NCI-H345 treated with DMSO at 0.1 percent for 48 hours (cell line): Measurements from ENCODE around the gene ELSPBP1.
"Not testable (repeated sequence)": the region's sequence is repeated elsewhere in the genome, so short reads cannot be mapped to it uniquely, and the experiment has no call there.

Experiments
- DNase-seq: peaks from one replicate; lab custom pipeline; 2025; ENCODE audit not compliant: unreplicated experiment; lab: John Stamatoyannopoulos, UW

The ELSPBP1 gene

DNA sequence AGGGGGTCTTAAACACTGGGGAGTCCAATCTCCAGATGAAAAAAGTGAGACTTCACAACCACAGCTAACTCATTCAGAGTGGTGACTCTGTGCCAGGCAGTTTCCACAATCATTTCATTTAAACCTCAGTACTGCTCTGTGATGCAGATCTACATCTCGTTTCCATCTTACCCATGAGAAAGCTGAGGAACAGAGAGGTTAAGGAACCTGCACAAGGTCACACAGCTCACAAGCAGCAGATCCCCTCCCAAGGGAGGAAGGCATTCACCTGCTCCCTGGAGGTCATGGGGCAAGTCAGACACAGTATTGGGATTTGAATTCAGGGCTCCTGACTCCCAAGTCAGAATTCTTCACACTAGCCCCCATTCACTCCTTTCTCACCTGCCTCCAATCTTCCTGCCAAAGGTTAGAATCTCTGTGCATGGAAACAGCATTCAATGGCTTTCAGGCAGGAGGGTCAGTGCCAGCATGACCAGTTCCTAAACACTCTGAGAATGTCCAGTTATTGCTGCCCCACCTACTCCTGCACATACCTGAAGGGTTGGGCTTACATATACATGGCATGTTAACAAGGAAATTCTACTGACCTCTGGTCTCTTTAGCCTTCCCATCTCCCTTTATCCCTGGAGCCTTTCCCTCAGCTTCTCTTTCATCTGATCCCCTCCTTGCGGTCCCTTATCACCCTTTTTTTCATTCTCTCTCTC lies 47.6 kb downstream of the ELSPBP1 start:
- DNase-seq, result no peak

DNA sequence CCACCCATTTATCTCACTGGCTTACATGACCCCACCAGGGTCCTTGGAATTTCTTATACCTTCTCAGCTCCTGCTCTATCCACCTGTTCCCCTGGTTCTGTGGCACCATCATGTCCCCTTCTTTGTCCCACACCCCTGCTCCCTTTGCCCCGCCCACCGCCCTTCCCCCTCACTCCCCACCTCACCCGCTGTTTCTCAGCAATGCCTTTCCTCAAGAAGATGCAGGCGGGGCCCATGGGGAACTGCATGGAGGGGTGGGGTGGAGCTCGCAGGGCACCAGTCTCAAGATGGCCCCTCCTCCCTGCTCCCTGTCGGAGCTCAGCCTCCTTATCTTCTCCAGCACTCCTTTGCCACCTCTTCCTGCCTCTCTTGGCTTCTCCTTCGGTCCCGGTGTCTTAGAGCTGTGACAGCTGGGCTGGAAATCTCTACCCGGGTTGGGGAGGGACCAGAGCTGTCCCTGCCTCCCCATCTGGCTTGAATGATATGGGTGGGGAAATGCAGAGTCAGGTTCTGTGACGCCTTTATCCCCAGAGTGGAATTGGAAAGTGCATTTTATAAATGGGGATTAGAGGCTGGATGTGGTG lies 49.3 kb downstream of the ELSPBP1 start, which contains the start of gene CABP5:
CABP5 (minus strand) TSS at position 405 of the 584 bp plus-strand sequence; CDS start at position 248, 157 bp downstream.
- no peak for DNase-seq

GRCh38 chr19:48044561-48044960 lies 50.1 kb downstream of the ELSPBP1 start:
- no peak for DNase-seq

DNA sequence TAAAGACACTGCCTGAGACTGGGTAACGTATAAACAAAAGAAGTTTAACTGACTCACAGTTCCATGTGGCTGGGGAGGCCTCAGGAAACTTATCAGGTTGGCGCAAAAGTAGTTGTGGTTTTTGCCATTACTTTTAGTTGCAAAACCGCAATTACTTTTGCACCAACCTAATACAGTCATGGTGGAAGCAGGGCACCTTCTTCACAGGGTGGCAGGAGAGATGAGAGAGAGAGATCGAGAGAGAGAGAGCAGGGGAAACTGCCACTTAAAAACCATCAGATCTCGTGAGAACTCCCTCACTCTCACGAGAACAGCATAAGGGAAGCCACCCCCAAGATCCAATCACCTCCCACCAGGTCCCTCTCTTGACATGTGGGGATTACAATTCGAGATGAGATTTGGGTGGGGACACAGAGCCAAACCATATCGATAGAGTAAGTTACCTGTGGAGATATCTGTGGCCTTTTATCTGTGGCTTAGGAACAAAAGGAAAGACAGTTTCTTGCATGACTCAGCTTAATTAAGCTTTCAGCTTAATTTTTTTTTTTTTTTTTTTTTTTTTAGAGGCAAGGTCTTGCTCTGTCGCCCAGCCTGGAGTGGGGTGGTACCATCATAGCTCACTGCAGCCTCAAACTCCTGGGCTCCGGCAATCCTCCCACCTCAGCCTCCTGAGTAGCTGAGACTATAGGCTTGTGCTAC lies 57.1 kb downstream of the ELSPBP1 start:
- DNase-seq, result no peak

GRCh38 chr19:48053076-48053475 lies 58.6 kb downstream of the ELSPBP1 start:
- DNase-seq, result no peak

GRCh38 chr19:48053856-48054255 lies 59.4 kb downstream of the ELSPBP1 start:
- no peak for DNase-seq

DNA sequence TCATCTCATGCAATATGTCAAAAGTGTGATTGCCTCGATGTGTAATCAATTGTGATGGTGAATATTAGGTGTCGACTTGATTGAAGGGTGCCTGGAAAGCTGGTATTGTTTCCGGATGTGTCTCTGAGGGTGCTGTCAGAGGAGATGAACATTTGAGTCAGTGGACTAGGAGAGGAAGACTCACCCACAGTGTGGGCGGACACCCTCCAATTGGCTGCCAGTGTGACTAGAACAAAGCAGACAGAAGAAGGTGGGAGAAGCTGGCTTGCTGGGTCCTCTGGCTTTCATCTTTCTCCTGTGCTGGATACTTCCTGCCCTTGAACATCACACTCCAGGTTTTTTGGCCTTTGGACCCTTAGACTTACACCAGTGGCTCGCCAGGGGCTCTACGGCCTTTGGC lies 64.9 kb downstream of the ELSPBP1 start:
- DNase-seq, result no peak

- no peak for DNase-seq
Observed at GRCh38 chr19:48060381-48060780, 65.9 kb downstream of the ELSPBP1 start.

DNA sequence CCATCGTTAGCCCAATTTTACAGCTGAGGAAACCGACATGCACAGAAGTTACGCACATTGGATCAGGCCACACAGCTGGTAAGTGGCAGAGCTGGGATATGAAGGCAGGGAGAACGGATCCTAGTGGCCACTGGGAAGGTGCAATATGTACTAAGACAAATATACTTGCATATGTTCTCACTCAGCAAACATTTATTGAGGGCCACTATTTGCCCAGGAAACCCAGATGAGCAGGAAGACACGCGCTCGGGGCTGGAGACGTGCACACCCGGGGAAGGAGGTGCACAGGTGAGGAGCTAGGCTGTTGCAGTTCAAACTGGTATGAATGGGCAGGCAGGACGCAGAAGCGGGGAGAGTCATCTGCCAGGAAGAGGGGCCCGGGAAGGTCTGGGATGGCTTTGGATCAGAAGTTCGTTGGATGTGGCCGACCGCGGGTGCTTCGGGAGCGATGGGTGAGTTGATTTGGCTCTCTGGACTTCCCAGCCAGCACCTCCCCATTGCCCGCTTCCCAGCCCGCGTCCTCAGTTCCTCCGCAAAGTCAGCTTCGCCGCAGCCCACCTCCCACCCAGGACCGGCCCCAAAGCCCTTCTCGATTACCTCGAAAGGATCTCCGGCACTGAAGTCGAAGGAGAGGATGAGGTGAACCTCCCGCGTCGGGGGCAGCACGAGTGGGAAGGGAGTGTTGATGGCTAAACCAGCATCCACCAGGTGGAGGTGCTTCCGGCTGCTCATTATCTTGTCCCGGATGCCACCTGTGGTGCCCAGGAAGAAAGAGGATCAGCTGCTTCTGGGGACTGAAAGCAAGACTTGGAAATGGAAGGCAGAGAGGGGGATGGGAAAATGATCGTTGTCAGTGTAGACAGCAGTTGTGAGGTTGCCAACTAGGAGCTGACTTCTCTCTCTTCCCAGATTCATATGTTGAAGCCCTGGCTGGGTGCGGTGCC lies 67.2 kb downstream of the ELSPBP1 start:
- DNase-seq, result no peak

DNA sequence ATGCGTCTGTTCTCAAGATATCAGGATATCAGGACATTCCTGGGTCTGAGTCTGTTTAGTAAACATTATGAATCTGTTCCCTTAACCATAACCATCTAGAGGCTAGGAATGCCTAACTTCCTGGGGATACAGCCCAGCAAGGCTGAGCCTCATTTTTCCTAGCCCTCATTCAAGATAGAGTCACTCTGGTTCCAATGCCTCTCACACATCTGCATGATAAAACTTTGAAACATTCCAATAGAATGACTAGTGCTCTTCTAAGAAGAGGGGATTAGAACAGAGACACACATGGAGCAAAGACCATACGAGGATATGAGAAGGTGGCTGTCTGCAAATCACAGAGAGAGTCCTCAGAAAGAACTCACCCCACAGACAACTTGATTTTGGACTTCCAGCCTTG lies 70.1 kb downstream of the ELSPBP1 start:
- no peak for DNase-seq

GRCh38 chr19:48069435-48069834 lies 75.0 kb downstream of the ELSPBP1 start:
- no peak for DNase-seq

GRCh38 chr19:48070177-48070769 lies 75.8 kb downstream of the ELSPBP1 start:
- DNase-seq, result not testable (repeated sequence)
